Prostate gland (tissue), 2 donors: ENCODE data around the gene AFF3.

Experiments
- POLR2AphosphoS5 ChIP-seq: sonication (generic); formaldehyde crosslinking; IDR thresholded peaks from one replicate; pipeline ENCODE4 v1.6.1; 2017; ENCODE audit warnings: antibody characterized with exemption
- TF ChIP-seq, protein P1 (sequence below), 4 experiments: fragments of 200-600 bp in 2 of 4; fragments of 450-650 bp in 2 of 4; sonication (generic) in 2 of 4; IDR thresholded peaks; 1 replicate in 3 of 4; 2 replicates in 1 of 4; pipeline ENCODE4 v1.5.1; 2016 to 2019; ENCODE audit warnings: antibody characterized with exemption in 4 of 4, mild to moderate bottlenecking in 2 of 4, moderate library complexity in 2 of 4

DNA sequence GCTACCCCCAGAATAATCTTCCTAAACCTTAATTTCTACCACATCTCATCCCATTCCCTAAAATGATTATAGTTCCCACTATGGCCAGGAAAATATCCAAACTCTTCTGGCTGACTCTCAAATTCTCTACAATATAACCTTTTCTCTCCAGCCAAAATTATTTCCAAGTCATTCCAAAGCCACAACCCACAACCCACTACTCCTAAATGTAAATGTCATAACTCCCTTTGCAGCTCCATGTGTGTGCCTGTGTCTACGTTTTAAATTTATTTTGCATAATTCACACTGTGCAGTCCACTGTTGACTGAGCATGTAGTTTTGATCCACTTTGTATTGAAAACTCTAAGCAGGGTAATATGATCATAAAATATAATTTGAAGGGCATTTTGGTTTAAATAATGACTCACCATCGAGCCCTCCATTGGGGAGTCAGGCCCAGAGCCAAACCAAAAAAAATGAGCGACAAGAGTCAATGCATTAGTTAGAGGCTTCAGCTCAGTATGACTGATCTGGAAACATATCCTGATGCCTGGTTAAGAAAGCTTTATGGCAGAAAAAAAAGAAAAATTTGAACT is 171.0 kb downstream of the AFF3 start:
- no peak for TF ChIP-seq POLR2AphosphoS5
- TF ChIP-seq, protein P1, sequence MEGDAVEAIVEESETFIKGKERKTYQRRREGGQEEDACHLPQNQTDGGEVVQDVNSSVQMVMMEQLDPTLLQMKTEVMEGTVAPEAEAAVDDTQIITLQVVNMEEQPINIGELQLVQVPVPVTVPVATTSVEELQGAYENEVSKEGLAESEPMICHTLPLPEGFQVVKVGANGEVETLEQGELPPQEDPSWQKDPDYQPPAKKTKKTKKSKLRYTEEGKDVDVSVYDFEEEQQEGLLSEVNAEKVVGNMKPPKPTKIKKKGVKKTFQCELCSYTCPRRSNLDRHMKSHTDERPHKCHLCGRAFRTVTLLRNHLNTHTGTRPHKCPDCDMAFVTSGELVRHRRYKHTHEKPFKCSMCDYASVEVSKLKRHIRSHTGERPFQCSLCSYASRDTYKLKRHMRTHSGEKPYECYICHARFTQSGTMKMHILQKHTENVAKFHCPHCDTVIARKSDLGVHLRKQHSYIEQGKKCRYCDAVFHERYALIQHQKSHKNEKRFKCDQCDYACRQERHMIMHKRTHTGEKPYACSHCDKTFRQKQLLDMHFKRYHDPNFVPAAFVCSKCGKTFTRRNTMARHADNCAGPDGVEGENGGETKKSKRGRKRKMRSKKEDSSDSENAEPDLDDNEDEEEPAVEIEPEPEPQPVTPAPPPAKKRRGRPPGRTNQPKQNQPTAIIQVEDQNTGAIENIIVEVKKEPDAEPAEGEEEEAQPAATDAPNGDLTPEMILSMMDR (IDR thresholded peaks at IDR 0.05) = no peak
